ENCODE data around the gene SOHLH1.

The SOHLH1 gene

DNA sequence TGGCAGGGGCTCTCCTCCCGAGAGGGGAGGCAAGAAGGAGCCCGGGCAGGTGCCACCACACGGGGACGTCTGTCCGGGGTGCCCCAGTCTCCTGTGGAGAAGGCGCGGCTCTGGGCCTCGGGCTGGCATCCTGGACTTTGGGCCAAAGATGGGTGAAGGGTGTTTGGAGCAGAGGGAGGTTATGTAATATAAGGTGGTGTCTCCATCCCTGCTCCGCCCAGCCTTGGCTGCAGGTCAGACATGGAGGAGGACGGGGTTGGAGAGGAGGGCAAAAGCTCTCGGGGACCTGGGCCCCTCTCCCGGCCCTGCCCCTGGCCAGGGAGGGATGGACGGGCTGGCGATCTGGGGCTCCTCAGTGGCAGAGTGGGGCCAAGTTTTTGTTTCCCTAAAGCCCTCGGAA is 1.2 kb upstream of the SOHLH1 start:
- no peaks in the 10 kb centered on the region for H3K4me1 ChIP-seq (ENCODE audit: insufficient read depth, low read length, severe bottlenecking)
- H3K9me2 ChIP-seq (ENCODE audit: low read depth, low read length): no peaks in the 10 kb centered on the region
- no peak overlapping the region for H3K4me3 ChIP-seq (ENCODE audit: low read depth, low read length, poor library complexity, severe bottlenecking)
- no peaks in the 10 kb centered on the region for H3F3A ChIP-seq (ENCODE audit: insufficient read depth, low read length)
- H3K36me3 ChIP-seq (ENCODE audit: insufficient read depth, low read length): no peaks in the 10 kb centered on the region
- no peak overlapping the region for H3K4me2 ChIP-seq (ENCODE audit: low read length)
- no peaks in the 10 kb centered on the region for H4K20me1 ChIP-seq (ENCODE audit: insufficient read depth, low read length)
- H3K79me2 ChIP-seq (ENCODE audit: insufficient read depth, low read length): no peaks in the 10 kb centered on the region
- TF ChIP-seq, protein P1, sequence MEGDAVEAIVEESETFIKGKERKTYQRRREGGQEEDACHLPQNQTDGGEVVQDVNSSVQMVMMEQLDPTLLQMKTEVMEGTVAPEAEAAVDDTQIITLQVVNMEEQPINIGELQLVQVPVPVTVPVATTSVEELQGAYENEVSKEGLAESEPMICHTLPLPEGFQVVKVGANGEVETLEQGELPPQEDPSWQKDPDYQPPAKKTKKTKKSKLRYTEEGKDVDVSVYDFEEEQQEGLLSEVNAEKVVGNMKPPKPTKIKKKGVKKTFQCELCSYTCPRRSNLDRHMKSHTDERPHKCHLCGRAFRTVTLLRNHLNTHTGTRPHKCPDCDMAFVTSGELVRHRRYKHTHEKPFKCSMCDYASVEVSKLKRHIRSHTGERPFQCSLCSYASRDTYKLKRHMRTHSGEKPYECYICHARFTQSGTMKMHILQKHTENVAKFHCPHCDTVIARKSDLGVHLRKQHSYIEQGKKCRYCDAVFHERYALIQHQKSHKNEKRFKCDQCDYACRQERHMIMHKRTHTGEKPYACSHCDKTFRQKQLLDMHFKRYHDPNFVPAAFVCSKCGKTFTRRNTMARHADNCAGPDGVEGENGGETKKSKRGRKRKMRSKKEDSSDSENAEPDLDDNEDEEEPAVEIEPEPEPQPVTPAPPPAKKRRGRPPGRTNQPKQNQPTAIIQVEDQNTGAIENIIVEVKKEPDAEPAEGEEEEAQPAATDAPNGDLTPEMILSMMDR (IDR thresholded peaks at IDR 0.05; ENCODE audit: low read length): no peak
- TF ChIP-seq EZH2 (IDR thresholded peaks at IDR 0.05; ENCODE audit: borderline replicate concordance, low read length): no peak
- no peak overlapping the region for H2AFZ ChIP-seq (ENCODE audit: low read length)
- H3K27ac ChIP-seq (ENCODE audit: low read depth, low read length, poor library complexity, severe bottlenecking): no peak overlapping the region
- H3K9ac ChIP-seq (ENCODE audit: low read length): no peak overlapping the region
- H3K9me3 ChIP-seq (ENCODE audit: low read length): no peaks in the 10 kb centered on the region
- no peaks in the 10 kb centered on the region for H3K27me3 ChIP-seq (ENCODE audit: insufficient read depth, low read length)

DNA sequence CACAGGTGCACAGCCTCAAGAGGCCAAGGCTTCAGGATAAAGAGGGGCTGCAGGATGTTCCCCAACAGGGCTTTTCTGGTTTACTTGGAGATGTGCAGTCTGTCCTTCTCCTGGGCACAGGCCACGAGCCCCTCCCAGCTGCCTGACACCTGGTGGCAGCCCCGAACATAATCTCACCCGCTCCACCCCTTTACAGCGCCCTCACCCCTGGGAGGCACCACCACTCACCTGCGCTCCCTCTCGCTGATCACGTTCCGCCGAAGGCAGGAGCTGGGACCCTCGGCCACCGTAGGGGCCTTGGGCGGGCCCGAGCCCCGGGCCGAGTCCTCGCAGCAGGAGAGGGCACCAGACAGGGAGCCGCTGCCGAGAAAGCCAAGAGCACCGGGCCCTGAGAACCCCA is 514 bp downstream of the SOHLH1 start:
- Histone ChIP-seq H2AFZ (ENCODE audit: low read length) (no peak overlapping the region), H3K4me1 (ENCODE audit: insufficient read depth, low read length, severe bottlenecking) (no peaks in the 10 kb centered on the region), H3K9me3 (ENCODE audit: low read length) (no peaks in the 10 kb centered on the region), H3K9me2 (ENCODE audit: low read depth, low read length) (no peaks in the 10 kb centered on the region), H4K20me1 (ENCODE audit: insufficient read depth, low read length) (no peaks in the 10 kb centered on the region), H3K9ac (ENCODE audit: low read length) (no peak overlapping the region), H3K4me3 (ENCODE audit: low read depth, low read length, poor library complexity, severe bottlenecking) (no peak overlapping the region), H3K27me3 (ENCODE audit: insufficient read depth, low read length) (no peaks in the 10 kb centered on the region), H3F3A (ENCODE audit: insufficient read depth, low read length) (no peaks in the 10 kb centered on the region), H3K36me3 (ENCODE audit: insufficient read depth, low read length) (no peaks in the 10 kb centered on the region), H3K79me2 (ENCODE audit: insufficient read depth, low read length) (no peaks in the 10 kb centered on the region), H3K4me2 (ENCODE audit: low read length) (no peak overlapping the region), H3K27ac (ENCODE audit: low read depth, low read length, poor library complexity, severe bottlenecking) (no peak overlapping the region)
- TF ChIP-seq, protein P1 (IDR thresholded peaks at IDR 0.05; ENCODE audit: low read length): no peak
- TF ChIP-seq EZH2 (IDR thresholded peaks at IDR 0.05; ENCODE audit: borderline replicate concordance, low read length): no peak

GRCh38 chr9:135698236-135698635 is 1.0 kb downstream of the SOHLH1 start:
- Histone ChIP-seq H3K9me2 (ENCODE audit: low read depth, low read length) (no peaks in the 10 kb centered on the region), H3K27me3 (ENCODE audit: insufficient read depth, low read length) (no peaks in the 10 kb centered on the region), H3K4me2 (ENCODE audit: low read length) (no peak overlapping the region)

More at GRCh38 chr9:135698236-135698635, 1.0 kb downstream of the SOHLH1 start:
- Histone ChIP-seq H3K9ac (ENCODE audit: low read length) (no peak overlapping the region), H3K4me3 (ENCODE audit: low read depth, low read length, poor library complexity, severe bottlenecking) (no peak overlapping the region), H3F3A (ENCODE audit: insufficient read depth, low read length) (no peaks in the 10 kb centered on the region), H3K4me1 (ENCODE audit: insufficient read depth, low read length, severe bottlenecking) (no peaks in the 10 kb centered on the region), H2AFZ (ENCODE audit: low read length) (no peak overlapping the region), H3K27ac (ENCODE audit: low read depth, low read length, poor library complexity, severe bottlenecking) (no peak overlapping the region), H3K79me2 (ENCODE audit: insufficient read depth, low read length) (no peaks in the 10 kb centered on the region), H3K36me3 (ENCODE audit: insufficient read depth, low read length) (no peaks in the 10 kb centered on the region), H3K9me3 (ENCODE audit: low read length) (no peaks in the 10 kb centered on the region), H4K20me1 (ENCODE audit: insufficient read depth, low read length) (no peaks in the 10 kb centered on the region)
- TF ChIP-seq, protein P1 (IDR thresholded peaks at IDR 0.05; ENCODE audit: low read length): no peak
- no peak for TF ChIP-seq EZH2 (IDR thresholded peaks at IDR 0.05; ENCODE audit: borderline replicate concordance, low read length)

All from OCI-LY1 (cell line).